Activated T-helper 9 cell treated with anti-CD3 and anti-CD28 coated beads, Interleukin-2, amount 50 U/mL, for 16 hours (primary cell): ENCODE measurements around the gene HEPHL1.
"Not testable (repeated sequence)": the region's sequence is repeated elsewhere in the genome, so short reads cannot be mapped to it uniquely, and the experiment has no call there.

Experiments
- DNase-seq: peaks from one replicate; pipeline ENCODE4 v3.0.0-alpha.2; 2020; ENCODE audit warnings: low read depth

Gene HEPHL1, protein sequence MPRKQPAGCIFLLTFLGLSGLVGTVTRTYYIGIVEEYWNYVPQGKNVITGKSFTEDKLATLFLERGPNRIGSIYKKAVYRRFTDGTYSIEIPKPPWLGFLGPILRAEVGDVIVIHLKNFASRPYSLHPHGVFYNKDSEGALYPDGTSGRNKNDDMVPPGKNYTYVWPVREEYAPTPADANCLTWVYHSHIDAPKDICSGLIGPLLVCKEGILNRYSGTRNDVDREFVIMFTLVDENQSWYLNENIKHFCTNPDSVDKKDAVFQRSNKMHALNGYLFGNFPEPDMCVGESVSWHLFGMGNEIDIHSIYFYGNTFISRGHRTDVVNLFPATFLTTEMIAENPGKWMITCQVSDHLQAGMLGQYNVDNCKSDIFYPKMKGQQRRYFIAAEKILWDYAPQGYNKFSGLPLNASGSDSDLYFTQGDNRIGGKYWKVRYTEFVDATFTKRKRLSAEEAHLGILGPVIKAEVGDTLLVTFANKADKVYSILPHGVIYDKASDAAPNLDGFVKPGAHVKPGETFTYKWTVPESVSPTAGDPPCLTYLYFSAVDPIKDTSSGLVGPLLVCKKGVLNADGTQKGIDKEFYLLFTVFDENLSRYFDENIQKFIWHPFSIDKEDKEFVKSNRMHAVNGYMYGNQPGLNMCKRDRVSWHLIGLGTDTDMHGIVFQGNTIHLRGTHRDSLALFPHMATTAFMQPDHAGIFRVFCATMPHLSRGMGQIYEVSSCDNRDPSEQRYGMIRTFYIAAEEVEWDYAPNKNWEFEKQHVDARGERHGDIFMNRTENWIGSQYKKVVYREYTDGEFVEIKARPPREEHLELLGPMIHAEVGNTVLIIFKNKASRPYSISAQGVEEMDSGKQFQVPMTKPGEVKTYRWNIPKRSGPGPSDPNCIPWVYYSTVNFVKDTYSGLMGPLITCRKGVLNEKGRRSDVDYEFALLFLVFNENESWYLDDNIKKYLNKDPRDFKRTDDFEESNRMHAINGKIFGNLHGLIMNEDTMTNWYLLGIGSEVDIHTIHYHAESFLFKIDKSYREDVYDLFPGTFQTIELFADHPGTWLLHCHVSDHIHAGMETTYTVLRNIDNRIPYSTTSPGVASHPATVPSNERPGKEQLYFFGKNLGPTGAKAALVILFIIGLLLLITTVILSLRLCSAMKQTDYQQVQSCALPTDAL

DNA sequence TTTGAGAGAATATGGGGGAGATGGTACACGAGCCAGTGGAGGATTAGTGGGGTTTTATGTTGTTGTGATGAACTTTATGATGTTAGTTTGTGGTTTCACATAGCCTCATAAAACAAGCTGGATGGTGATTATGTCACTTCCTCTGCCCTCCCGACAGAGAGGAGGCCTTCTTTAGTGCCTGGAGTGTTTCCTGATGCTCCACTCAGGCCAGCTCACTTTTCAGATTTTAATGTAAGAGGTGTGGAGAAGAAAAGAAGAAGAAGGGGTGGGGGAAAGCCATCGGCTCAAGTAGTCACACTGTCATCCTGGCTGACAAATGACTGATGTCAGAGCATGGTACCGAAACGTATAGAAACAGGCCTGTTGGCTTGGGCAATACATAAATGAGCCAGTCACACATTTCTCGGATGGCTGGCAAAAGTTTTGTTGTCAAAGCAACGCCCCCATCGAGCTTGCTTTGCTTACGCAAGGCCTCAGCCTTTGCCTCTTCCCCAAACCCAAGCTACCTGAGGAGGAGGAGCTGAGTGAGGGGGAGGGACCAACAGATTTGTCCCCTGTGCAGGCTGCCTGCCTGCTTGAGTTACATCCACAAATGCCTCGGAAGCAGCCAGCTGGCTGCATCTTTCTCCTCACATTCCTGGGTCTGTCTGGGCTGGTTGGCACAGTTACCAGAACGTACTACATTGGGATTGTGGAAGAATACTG, at the start of gene HEPHL1:
Gene HEPHL1, plus strand, starts transcription at position 578 of the 705 bp plus-strand sequence. Its CDS starts 15 bp downstream, at position 593.
- DNase-seq, result no peak

DNA sequence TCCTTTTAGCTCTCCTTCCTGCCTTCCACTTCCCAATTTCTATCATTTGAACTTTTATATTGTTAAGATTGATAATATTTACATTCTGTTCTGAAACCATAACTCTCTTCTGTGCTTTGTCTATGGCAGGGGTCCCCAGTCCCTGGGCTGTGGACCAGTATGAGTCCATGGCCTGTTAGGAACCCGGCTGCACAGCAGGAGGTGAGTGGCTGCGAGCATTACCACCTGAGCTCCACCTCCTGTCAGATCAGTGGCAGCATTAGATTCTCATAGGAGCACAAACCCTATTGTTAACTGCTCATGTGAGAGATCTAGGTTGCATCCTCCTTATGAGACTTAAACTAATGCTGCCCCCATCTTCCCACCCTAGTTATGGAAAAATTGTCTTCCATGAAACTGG, 48.4 kb upstream of the HEPHL1 start:
- DNase-seq, result no peak

DNA sequence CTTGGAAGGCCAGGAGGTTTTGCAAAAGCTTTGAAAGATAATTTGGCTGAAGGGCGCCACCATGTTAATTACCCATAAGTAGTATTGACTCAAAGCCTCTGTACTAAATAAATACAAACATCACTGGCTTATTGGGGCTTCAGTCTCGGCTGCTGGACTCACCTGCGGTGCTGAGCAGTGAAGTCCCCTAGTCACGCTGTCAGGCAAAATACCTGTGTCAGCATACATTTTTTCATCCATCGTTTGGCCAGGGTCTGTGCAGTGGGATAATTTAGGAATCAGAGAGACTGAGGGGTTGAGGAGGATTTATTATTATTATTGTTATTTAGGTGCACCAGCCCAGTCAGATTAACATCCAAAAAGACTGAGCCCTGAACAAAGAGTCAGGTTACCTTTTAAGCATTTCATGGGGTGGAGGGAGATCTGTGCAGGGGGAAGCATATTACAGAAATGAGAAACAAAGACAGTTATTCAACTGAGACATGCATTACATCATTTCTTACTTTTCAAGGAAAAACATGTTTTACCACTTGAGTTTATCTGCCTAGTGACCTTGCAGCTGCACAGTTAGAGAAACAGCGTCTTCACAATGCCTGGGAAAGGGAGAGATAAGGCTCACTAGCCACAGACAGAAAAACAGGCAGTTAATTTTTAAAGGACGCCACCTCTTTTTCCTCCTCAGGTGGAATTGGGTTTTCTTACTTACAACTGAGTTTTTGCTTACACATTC, 47.7 kb upstream of the HEPHL1 start:
- DNase-seq, result not testable (repeated sequence)

DNA sequence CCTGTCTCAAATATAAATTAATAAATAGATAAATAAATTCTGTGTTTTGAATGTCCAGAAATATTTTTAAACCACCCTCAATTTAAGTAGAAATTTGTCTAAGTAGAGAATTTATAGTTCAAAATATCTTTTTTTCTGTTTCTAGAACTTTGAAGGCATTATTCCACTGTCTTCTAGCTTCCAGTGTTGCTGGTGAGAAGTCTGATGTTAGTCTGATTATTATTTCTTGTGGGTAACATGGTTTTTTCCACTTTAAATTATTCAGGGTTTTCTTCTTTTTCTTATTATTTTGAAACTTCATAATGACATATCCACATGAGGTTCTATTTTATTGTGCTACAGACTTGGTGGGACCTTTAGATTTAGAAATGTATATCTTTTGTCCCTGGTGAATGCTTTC, 46.4 kb upstream of the HEPHL1 start:
- no peak for DNase-seq

DNA sequence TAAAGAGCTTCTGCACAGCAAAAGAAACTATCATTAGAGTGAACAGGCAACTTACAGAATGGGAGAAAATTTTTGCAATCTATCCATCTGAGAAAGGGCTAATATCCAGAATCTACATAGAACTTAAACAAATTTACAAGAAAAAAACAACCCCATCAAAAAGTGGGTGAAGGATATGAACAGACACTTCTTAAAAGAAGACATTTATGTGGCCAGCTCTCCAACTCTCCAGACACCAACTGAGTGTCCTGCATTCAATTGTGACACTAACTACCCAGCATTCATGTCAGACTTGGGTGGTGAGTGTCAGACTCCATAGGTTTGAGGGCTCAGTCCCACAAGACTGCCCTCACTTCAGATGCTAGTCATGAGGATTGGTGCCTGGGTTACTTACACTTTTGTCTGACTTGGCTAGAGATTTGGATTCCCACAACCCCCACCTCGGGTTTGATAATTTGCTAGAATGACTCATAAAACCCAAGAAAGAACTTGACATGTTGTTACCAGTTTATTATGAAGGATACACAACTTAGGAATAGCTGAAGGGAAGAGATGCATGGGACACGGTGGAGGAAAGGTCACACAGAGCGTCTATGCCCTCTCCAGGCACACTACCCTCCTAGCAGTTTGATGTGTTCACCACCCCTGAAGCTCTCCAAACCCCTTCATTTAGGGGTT, 44.4 kb upstream of the HEPHL1 start:
- not testable (repeated sequence) for DNase-seq

DNA sequence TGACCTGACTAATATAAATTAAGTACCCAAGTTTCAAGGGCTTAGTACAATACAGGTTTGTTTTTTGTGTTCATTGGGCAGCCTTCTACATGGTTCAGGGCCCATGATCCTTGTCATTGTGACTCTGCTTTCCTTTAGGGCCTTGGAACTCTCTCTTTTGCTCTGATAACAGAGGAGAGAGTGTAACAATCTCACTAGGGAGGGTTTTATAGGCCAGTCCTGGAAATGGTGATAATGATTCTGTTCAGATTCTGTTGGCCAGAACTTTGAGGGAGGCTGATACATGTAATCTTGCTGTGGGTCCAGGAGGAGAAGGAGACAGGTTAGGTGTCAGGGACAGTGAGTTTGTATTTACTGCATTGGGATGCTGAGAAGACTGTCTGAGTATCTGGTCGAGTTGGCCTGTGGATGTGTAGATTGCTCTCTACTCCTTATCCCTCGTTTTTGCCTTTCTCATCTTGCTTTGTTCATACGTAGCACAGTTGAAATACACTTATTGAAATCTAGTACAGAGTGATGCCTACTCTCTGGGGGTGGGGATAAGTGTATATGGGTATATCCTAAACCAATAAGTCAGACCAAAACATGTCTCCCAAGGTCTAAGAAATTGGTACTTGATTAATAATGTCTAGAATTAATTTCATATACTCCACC, 37.5 kb upstream of the HEPHL1 start:
- no peak for DNase-seq

DNA sequence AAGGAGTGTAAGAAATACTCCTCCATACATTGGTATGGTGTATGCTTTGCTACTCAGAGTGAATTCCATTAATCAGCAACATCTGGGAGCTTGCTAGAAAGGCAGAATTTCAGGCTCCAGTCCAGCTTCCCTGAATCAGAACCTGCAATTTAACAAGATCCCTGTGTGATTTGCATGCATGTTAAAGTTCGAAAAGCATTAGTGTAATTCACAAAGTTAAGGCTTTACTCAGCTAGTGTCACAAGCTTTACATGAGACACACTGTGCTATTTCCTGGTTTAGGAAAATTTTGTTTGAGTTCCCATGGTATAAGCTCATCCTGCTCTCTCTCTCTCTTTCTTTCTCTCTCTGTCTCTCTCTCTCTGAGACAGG, 37.0 kb upstream of the HEPHL1 start:
- no peak for DNase-seq

DNA sequence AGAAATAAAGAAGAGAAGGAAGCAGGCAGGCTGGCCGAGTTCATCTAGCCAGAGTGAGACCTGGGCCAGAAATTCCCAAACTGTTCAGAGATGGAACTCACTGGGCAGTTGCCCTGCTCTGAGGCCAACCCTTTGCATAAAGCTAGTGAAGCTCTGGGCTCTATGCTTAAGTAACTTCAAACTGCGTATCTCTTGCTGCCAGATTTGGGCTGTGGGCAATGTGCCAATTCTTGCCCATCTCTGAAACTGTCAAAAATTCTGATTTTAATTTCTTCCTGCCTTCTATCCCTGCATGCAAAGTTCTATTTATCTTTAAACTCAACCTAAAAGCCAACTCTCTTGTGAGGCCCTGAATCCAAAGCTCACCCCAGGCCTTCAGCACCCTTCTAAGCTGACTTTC, 36.2 kb upstream of the HEPHL1 start:
- no peak for DNase-seq

DNA sequence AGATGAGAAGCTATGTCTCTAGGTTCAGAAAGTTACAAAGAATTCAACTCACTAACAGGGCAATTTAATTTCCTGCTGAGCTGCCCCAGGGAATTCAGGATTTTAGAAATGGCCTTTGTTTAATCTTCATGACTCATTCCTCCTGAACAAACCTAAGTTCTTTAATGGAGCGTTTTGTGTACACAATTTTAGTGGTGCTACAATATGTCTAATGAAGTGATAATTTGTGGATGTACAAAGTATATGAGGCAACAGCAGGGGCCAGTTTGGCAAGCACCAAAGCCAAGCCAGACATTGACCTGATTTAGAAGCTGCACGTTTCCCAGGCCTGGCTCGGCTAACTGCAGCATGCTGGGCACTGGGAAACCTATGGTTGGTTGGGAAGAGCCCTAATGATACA, 34.4 kb upstream of the HEPHL1 start:
- no peak for DNase-seq

DNA sequence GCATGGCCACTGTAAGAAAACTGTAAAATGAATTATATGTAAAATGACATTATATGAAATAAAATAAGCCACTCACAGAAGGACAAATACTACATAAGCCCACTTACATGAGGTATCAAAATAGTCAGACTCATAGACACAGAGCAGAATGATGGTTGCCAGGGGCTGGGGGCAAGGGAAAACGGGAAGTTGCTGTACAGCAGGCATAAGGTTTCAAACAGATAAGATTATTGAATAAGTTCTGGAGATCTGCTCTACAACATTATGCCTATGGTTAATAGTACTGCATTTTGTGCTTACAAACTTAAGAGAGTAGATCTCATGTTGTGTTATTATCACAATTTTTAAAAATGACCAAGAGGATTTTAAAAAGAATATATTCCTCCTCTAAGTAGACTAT, 32.7 kb upstream of the HEPHL1 start:
- no peak for DNase-seq

DNA sequence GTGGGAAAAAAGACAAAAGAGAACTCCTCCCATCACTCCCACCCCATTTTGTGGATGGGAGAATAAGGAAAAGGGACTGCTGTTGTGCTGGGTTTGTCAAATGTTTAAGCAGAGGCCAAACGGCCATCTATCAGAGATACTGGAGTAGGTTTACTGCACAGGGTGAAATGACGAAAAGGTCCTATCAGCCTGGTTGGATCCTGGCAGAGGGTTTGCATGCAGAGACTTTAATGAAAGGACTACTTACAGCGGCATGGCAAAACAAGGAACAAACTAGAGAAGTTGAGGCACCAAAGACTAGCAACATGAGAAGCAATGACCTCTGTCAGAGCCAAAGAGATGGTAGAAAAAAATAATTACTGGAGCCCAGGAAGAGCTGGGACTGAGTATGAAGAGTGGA, 32.2 kb upstream of the HEPHL1 start:
- no peak for DNase-seq

DNA sequence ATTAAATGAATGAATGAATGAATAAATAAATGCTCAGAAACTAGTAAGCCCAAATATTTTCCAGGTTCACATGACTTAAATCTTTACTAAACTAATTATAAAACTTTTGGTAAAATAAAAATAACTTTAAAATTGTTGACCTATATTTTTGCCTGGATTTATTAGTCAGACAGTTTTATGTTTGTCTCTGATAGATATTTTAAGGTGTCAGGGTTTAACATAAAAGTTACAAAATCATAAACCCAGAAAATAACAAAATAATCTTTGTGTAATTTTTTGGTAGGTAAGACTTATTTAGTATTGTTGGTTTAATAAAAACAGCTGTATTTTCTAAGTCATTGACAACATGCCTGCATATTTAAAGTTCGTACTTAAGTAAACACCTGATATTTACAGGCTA, 27.4 kb upstream of the HEPHL1 start:
- DNase-seq, result no peak

DNA sequence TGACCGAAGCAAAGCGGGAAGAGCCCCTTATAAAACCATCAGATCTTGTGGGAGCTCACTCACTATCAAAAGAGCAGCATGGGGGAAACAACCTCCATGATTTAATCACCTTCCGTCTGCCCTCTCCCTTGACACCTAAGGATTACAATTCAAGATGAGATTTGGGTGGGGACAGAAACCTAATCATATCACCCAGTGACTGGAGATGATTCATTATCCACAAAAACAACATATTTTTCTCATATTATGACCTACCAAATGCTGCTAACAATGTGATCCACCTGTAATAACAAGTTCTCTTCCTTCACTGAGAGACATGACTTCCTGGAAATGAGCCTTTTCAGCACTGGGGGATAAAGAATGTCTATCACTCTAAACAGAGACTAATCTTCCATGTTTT, 23.4 kb upstream of the HEPHL1 start:
- DNase-seq, result no peak

DNA sequence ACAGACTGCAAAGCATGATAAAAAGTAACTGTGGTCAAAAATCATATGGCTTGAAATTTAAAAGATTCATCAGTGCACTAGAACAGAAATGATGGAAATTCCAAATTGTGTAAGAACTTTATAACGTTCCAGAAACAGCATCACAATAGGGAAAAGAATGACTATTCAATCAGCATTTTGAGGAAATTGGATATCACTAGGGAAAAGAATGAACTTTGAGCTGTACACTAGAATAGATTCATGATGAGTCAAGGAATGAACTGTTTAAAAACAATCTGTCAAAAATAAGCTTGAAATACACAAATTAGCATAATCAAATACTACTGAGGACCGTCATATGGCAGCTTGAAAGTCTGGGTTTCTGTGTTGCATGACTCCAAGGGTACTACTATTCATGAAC, 20.5 kb upstream of the HEPHL1 start:
- no peak for DNase-seq

DNA sequence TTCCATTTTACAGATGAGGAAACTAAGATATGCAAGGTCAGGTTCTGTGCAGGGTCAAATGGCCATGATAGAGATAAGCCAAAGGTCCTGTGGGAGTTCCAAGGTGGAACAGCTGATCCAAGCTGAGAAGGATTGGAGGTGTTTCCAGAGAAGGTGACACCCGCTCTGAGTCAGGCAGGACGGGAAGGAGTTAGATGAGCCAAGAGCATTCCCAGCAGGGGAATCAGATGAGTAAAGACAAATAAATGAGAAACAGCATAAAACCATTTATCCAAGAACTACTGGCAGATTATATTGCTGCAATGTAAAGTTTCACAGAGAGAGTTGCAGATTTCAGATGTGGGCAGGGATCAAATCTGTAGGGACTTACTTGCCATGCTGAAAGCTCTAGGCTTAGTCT, 18.9 kb upstream of the HEPHL1 start:
- DNase-seq, result no peak

DNA sequence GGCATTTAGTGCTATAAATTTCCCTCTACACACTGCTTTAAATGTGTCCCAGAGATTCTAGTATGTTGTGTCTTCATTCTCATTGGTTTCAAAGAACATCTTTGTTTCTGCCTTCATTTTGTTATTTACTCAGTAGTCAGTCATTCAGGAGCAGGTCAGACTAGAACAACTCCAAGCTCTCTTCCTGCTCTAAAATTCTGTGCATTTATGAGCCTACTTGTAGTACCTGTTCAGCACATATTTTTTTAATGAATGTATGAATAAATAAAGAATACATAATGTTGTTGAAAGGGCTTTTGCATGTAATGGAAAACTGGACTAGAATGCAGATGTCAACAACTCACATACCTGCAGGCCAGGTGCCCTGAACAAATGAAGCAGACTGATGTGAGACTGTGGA, 13.7 kb upstream of the HEPHL1 start:
- DNase-seq, result no peak

DNA sequence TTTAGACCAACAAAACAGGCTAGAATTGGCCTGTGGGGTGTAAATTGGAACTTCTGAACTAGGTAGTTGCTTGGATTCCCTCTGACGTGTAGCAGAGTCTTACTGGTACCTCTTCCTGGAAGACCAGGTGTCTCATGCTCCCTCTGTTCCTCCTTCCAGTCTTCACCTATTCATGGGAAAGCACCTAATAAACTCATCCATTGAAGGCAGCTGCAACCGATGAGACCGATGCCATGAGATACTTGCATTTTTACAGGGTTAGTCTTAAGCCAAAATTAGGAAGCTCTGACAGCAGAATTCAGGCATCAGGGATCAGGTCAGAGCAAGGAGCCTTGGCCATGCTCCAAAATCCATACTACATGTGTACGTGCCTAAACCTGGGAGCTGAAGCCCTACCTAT, 13.2 kb upstream of the HEPHL1 start:
- DNase-seq, result no peak

DNA sequence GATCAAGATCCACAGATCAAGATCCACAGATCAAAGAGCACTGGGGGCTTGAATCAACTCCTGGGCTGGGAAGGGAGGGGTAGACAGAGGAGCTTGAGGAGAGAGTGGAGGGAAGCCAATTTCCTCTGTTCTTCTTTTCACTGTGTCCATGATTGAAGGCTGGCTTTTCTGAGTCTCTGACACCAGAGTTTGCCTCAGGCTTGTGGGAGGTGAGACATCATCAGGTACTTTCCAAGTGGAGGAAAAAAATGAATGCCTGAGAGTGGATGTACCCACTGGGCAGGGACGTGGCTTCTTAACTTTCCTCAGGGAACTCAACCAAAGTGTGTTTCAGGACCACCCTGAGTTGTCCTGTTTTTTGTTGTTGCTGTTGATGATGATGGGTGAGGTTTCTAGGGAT, 11.0 kb upstream of the HEPHL1 start:
- no peak for DNase-seq

DNA sequence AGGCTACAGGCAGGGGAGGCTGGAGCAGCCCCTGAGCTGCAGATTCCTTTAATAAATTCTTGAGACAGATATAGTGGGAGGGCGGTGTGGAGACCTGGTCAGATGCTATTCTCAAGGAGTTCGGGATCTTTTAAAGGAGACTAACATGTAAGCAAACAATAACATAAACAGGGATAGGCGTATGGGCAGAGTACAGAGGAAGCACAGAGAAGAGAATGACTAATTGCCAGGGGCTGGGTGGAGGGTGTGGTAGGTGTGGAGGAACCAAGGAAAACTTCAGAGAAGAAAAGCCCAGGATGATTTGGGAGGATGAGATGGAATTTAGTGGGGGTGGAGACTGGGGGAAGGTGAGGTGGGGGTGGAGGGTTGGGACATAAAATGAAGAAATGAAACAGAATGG, 9.7 kb upstream of the HEPHL1 start:
- no peak for DNase-seq

DNA sequence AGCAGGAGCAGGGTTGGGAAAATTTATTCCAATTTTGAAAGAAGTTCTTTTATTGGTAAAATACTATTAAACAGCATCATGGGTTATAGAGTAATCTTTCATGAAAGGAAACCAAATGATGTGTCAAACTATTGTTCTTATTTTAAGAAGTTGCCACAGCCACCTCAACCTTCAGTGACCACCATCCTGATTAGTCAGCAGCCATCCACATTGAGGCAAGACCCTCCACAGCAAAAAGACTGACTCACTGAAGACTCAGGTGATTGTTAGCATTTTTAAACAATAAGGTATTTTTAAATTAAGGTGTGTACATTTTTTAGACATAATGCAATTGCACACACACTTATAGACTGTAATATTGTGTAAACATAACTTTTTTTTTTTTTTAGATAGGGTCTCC, 3.7 kb upstream of the HEPHL1 start:
- no peak for DNase-seq
